Mesothelial cell of epicardium (in vitro differentiated cells): ENCODE measurements around the gene PARVG. TPM values are rescaled to one million over a fixed set of nuclear protein-coding genes. Genes with fewer than 3 reads are reported as not detected.

ENCODE experiments used
- DNase-seq, 2 experiments: peaks; one replicate each; pipeline ENCODE4 v3.0.0; 2021; ENCODE audit warnings: low spot score in 2 of 2; ENCODE audit not compliant: unreplicated experiment in 2 of 2
- H3K27ac Mint-ChIP-seq: 2 replicates; pipeline ENCODE4 v1.8.0; 2021; ENCODE audit warnings: mixed read lengths
- H3K27me3 Mint-ChIP-seq: 2 replicates; pipeline ENCODE4 v1.8.0; 2021; ENCODE audit warnings: low read depth, mixed read lengths
- H3K36me3 Mint-ChIP-seq: 2 replicates; pipeline ENCODE4 v1.8.0; 2021; ENCODE audit warnings: mixed read lengths
- H3K4me1 Mint-ChIP-seq: 2 replicates; pipeline ENCODE4 v1.8.0; 2021; ENCODE audit warnings: mixed read lengths
- H3K4me3 Mint-ChIP-seq: 2 replicates; pipeline ENCODE4 v1.8.0; 2021; ENCODE audit warnings: mild to moderate bottlenecking, moderate library complexity, mixed read lengths
- H3K9me3 Mint-ChIP-seq: 2 replicates; pipeline ENCODE4 v1.8.0; 2021; ENCODE audit warnings: mixed read lengths
- total RNA-seq: library from RNA; stranded (reverse); gene quantifications from 3 replicates; pipeline ENCODE4 v1.2.1, GENCODE V29; 2021
- TF ChIP-seq, protein P1 (sequence below): fragments of 200-600 bp; sonication (generic); IDR thresholded peaks from one replicate; pipeline ENCODE4 v1.5.0; 2021; ENCODE audit warnings: antibody characterized with exemption; ENCODE audit not compliant: unreplicated experiment

PARVG gene
- total RNA-seq, 1 donor from 2014 or later, result 1.0 TPM

DNA sequence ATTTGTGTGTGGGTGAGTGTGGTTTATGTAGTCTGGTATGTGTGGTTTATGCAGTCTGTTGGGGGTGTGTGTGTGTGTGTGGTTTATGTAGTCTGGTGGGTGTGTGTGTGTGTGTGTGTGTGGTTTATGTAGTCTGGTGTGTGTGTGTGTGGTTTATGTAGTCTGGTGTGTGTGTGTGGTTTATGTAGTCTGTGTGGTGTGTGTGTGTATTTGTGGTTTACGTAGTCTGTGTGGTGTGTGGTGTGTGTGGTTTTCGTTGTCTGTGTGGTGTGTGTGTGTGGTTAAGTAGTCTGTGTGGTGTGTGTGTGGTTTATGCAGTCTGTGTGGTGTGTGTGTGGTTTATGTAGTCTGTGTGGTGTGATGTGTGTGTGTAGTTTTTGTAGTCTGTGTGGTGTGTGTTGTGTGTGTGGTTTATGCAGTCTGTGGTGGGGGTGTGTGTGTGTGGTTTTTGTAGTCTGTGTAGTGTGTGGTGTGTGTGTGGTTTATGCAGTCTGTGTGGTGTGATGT lies 26.2 kb upstream of the PARVG start:
- DNase-seq, result no peak
- no peak overlapping the region for H3K4me3 Mint-ChIP-seq
- peaks cover 3% of the 10 kb centered on the region for H3K27me3 Mint-ChIP-seq

DNA sequence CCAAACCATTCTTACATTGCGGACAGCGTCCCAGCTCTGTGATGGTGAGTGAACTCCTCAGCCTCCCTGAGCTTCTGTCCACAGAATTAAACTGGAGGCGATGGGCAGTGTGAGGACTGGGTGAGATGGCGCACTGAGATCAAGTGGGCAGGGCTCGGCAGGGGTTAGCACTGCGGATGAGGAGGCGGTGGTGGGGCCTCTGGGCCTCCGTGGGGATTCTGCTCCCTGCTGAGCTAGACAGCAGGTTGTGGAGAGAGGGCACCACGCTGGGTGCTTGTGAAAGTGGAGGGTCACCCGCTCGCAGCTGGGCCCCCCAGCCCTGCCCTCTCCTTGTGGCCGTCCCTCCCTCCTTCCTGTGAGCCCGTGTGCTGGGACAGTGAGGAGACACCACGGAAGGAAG lies 25.6 kb upstream of the PARVG start:
- Mint-ChIP-seq H3K36me3 (peaks cover 3% of the 10 kb centered on the region), H3K9me3 (no peaks in the 10 kb centered on the region), H3K4me1 (peaks cover 2% of the 10 kb centered on the region), H3K4me3 (no peak overlapping the region), H3K27me3 (no peaks in the 10 kb centered on the region), H3K27ac (no peak overlapping the region)
- TF ChIP-seq, protein P1, sequence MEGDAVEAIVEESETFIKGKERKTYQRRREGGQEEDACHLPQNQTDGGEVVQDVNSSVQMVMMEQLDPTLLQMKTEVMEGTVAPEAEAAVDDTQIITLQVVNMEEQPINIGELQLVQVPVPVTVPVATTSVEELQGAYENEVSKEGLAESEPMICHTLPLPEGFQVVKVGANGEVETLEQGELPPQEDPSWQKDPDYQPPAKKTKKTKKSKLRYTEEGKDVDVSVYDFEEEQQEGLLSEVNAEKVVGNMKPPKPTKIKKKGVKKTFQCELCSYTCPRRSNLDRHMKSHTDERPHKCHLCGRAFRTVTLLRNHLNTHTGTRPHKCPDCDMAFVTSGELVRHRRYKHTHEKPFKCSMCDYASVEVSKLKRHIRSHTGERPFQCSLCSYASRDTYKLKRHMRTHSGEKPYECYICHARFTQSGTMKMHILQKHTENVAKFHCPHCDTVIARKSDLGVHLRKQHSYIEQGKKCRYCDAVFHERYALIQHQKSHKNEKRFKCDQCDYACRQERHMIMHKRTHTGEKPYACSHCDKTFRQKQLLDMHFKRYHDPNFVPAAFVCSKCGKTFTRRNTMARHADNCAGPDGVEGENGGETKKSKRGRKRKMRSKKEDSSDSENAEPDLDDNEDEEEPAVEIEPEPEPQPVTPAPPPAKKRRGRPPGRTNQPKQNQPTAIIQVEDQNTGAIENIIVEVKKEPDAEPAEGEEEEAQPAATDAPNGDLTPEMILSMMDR, result no peak
- no peak for DNase-seq

More for the DNA sequence above, 26.2 kb upstream of the PARVG start:
- Mint-ChIP-seq H3K27ac (no peak overlapping the region), H3K4me1 (peaks cover 2% of the 10 kb centered on the region), H3K9me3 (no peaks in the 10 kb centered on the region), H3K36me3 (peaks cover 3% of the 10 kb centered on the region)
- TF ChIP-seq, protein P1, result no peak

DNA sequence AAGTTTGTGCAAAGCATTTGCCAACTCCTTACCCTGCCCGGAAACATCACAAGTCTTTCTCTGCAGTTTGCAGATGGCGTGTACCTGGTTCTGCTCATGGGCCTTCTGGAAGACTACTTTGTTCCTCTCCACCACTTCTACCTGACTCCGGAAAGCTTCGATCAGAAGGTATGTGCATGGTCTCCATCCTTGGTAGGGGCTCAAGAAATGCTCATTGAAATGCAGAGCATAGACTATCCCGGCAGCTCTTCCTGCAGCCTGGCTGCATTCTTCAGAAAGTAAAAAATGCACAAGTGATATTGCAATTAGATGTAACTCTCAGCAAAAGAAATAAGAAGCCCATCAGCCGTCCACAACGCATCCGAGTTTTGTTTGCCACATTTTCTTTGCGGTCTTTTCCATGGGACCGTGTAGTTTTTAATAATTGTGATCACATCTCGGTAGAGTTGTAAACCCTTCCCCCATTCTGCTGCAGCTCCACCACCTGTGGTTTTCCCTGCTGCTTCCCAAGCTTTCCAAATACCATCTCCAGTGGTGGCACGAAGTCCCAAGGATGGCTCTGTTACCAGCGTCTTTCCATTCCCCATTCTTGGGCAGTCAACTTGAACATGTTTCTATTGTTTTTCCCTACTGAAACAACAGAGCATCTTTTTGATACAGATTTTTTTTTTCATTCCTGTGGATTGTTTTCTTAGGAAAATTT lies 22.7 kb upstream of the PARVG start:
- H3K27ac Mint-ChIP-seq, result no peak overlapping the region

DNA sequence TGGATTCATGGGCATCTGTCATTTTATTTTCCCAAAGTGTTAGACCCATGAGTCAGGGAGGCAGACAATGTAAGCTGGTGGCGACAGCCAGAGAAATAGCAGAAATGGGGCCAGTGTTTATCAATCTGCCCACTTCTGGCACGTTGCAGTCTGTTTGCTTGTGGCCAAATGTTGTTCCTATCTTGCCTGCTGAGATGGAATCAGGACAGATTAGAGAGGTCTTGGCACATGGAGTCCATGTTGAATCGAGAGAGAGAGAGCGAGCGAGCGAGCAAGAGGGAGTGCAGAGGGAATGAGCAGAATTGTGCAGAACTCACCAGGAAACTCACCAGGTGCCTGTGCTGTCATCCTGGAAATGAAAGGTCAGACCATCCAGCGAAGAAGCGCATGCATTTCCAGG lies 21.9 kb upstream of the PARVG start:
- H3K27me3 Mint-ChIP-seq, result no peaks in the 10 kb centered on the region
- TF ChIP-seq, protein P1, result no peak
- H3K36me3 Mint-ChIP-seq, result peaks cover 1% of the 10 kb centered on the region
- no peak for DNase-seq
- H3K27ac Mint-ChIP-seq, result no peak overlapping the region
- H3K4me1 Mint-ChIP-seq, result peaks cover 2% of the 10 kb centered on the region
- H3K9me3 Mint-ChIP-seq, result no peaks in the 10 kb centered on the region
- no peak overlapping the region for H3K4me3 Mint-ChIP-seq

More for the DNA sequence above, 22.7 kb upstream of the PARVG start:
- Mint-ChIP-seq H3K36me3 (peaks cover 1% of the 10 kb centered on the region), H3K4me1 (peaks cover 2% of the 10 kb centered on the region), H3K4me3 (no peak overlapping the region), H3K27me3 (no peaks in the 10 kb centered on the region), H3K9me3 (no peaks in the 10 kb centered on the region)
- no peak for DNase-seq
- TF ChIP-seq, protein P1, result no peak

DNA sequence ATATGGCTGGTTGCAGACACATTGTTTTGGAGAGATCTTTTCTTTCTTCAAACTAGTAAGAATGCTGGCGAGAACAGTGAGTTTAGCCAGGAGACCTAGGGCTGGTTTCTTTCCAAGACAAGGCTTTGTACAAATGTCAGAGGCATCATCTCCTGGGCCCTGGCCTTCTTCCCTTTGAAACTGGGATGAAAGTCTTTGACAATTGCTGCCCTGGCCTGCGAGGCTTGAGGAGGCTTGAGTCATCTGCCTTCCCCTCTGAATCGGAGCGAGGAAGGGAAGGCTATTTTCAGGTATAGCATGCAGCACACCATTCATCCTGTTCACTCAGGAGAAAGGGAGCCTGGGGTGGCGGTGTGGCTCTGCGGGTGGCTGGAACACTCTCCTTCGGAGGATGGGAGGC lies 21.5 kb upstream of the PARVG start:
- Mint-ChIP-seq H3K4me1 (peaks cover 2% of the 10 kb centered on the region), H3K27me3 (no peaks in the 10 kb centered on the region), H3K36me3 (peaks cover 1% of the 10 kb centered on the region), H3K27ac (no peak overlapping the region), H3K9me3 (no peaks in the 10 kb centered on the region), H3K4me3 (no peak overlapping the region)
- TF ChIP-seq, protein P1, result no peak
- DNase-seq, result no peak
